Vein endothelial cell (primary cell): Measurements from ENCODE around the gene MTERF1. TPM values are rescaled to one million over a fixed set of nuclear protein-coding genes. Genes with fewer than 3 reads are reported as not detected.

Source experiments
- total RNA-seq: library from RNA; depleted of rRNA; stranded (reverse); fragments of >200 nt; gene quantifications from 2 replicates; pipeline ENCODE4 v1.2.3, GENCODE V29; 2012

The MTERF1 gene
- 8.8 and 11.5 TPM in 2 replicates for total RNA-seq

DNA sequence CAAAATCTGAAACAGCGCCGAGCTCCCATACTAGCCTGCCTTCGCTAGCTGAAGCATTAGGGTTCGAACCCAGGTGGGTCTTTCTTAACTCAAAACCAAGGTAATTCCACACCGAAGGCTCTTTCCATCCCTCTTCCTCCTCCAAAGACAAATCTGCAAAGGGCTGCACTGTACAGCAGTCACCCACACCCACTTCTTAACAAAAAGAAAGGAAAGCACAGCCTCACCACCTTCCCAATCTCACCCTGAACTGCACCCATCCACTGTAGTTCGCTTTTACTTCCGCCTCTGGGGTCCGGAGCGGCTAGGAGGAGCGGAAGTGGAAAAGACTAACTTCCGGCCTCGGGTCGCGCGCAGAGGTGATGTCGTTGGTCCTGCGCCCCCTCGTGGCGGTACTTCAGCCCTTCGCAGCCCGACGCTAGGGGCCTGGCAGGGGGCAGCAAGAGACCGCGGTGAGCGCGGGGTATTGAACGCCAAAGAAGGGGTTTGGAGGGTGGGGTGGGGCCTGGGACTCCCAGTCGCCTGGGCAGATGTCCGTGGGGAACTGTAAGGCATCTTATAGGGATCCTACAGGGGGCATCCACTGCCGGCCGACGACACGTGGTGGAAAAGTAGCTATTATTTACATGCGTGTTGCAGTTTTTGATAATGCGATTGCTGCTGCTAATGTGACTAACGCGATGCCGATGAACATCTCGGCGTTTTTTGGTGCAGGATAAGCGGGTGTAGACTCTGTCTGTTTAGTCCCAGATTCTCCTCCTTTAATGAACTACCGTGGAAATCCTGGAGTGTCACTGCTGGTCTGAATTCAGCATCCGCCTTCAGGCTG lies at the start of gene MTERF1:
Gene MTERF1 (minus strand): TSS at position 290 of the 829 bp plus-strand sequence. CDS start 619 bp downstream, outside the sequence.

Other genes starting within 250 kb of the MTERF1 start
- 39.8 and 47.8 TPM in 2 replicates for gene AKAP9, start 60.2 kb upstream of the MTERF1 start, total RNA-seq